ENCODE results near the gene CDIP1. TPM values are rescaled to one million over a fixed set of nuclear protein-coding genes. Genes with fewer than 3 reads are reported as not detected.

CDIP1 gene
- total and polyA plus RNA-seq, 2 experiments from 2014 or later, result 39.2 to 57.6 TPM

GRCh38 chr16:4500272-4500671 is 38.3 kb downstream of the CDIP1 start (continued):
- TF ChIP-seq ZNF462 (CRISPR knock-in tag; IDR thresholded peaks at IDR 0.05) (no peak), ETS1 (IDR thresholded peaks at IDR 0.05) (no peak), JUNB (IDR thresholded peaks at IDR 0.05; ENCODE audit: unreplicated experiment) (no peak)

- H3K27ac Mint-ChIP-seq, result no peak overlapping the region
- peaks cover 8% of the 10 kb centered on the region for H3K27me3 Mint-ChIP-seq (ENCODE audit: insufficient read depth, low read depth, poor library complexity)
- no peak overlapping the region for H3K4me3 ChIP-seq
- H3F3A ChIP-seq (replicated peaks; ENCODE audit: low read depth), result 0 out of 2 replicates have a peak, but pooled peaks cover 3% of the 10 kb centered on the region
- H3K4me1 ChIP-seq (ENCODE audit: insufficient read depth), result peaks cover 5% of the 10 kb centered on the region; the same call in 1 of the 2 replicates
- no peaks in the 10 kb centered on the region for H3K36me3 ChIP-seq (ENCODE audit: insufficient read depth)
- no peak for DNase-seq (ENCODE audit: low spot score)
- H4K20me1 ChIP-seq (replicated peaks; ENCODE audit: insufficient read depth), result peaks cover 2% of the 10 kb centered on the region; the same call in 1 of the 2 replicates
- no peaks in the 10 kb centered on the region for H3K9me3 Mint-ChIP-seq
- no peak overlapping the region for H3K4me3 Mint-ChIP-seq
- no peak overlapping the region for H2AFZ ChIP-seq
- H3K27ac ChIP-seq (ENCODE audit: low read depth), result no peak overlapping the region
- peaks cover 18% of the 10 kb centered on the region for H3K4me1 Mint-ChIP-seq
- H3K79me2 ChIP-seq (replicated peaks; ENCODE audit: insufficient read depth), result peaks cover 23% of the 10 kb centered on the region; the same call in 1 of the 2 replicates
- no peaks in the 10 kb centered on the region for H3K9me2 ChIP-seq (ENCODE audit: insufficient read depth)
- ATAC-seq, result no peak
- H3K36me3 Mint-ChIP-seq (ENCODE audit: low read depth), result 0 out of 3 replicates have a peak, but pooled peaks cover 3% of the 10 kb centered on the region
- no peaks in the 10 kb centered on the region for H3K27me3 ChIP-seq (ENCODE audit: insufficient read depth)
- H3K4me2 ChIP-seq, result no peak overlapping the region
- TF ChIP-seq CTCF (conservative IDR thresholded peaks at IDR 0.05; ENCODE audit: low read depth in 2 of 2) (no peak), ETS1 (IDR thresholded peaks at IDR 0.05) (no peak), NANOG (IDR thresholded peaks at IDR 0.05; ENCODE audit: borderline replicate concordance) (no peak), POLR2AphosphoS5 (IDR thresholded peaks at IDR 0.05; ENCODE audit: low read depth) (no peak), CREB1 (CRISPR knock-in tag; IDR thresholded peaks at IDR 0.05; ENCODE audit: low read depth) (no peak)
Measured at GRCh38 chr16:4499196-4499555, 39.4 kb downstream of the CDIP1 start.
